GM21737 (cell line): ENCODE data around the gene C6orf47.

Experiments
- ATAC-seq: cut with Tn5 transposase; IDR thresholded peaks from one replicate; pipeline ENCODE4 v1.9.1; 2021; ENCODE audit warnings: mild to moderate bottlenecking, moderate library complexity; ENCODE audit not compliant: unreplicated experiment

The C6orf47 gene

DNA sequence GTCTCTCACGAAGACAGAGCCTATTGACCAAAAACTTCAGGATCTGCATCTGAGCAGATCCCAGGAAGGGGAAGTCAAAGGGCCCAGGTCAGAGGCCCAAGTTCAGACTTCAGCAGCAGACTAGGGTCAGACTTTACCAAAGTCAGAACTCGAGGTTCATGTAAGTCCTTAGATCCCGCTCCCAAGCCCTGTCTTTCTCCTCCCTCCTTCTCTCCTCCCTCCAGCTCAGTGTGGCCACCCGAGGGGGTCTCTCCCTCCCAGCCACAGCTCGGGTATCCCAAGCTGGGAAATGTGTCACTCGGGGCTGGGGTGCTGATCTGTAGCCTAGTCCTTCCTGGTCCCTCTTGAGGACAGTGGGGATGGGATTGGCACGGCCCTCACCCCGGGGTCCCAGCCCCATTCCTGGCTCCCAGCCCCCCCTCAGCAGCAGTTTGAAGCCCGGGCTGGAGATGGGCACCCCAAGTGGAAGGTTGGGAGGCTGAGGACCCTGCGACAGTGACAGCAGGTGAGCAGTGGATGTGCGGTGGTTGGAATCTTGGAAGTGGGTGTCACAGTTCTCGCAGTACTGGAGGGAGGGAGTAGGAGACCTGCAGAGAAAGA is 1.6 kb upstream of the C6orf47 start:
- ATAC-seq = no peak

GRCh38 chr6:31661262-31662123 is 915 bp upstream of the C6orf47 start:
- ATAC-seq = no peak

DNA sequence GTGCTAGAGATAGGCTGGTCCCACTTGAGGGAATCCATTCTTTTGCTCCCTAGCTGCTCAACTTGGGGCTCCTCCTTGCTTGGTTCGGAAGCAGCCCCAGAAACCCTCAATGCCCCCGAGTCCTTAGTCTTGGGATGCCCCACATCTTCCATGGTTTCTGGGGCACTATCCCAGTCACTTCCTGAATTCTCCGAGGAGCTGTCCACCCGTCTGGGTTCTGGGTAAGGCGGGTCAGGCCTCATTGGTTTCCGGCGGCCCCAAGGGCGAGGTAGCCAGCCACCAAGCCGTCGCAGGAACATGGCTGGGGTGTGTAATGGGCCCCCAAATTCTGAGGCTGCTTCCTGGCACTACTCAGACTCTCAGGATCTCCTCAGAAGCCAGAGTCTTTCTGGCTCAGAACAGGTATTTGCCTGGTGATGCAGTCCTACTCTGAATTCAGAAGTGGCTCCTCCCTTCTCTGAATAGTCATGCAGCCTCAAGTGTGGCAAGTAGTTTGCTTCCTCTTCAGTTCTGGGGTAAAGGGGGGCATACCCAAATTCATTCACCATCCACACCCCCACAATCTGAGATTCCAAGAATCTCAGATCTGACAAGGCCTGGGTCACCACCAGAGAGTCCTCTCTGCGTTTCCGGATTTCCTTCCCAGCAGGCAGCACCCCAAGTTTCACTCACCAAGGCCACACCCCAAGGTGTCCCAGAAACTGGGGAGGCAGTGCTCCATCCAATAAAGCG is 763 bp downstream of the C6orf47 start:
- ATAC-seq = no peak

DNA sequence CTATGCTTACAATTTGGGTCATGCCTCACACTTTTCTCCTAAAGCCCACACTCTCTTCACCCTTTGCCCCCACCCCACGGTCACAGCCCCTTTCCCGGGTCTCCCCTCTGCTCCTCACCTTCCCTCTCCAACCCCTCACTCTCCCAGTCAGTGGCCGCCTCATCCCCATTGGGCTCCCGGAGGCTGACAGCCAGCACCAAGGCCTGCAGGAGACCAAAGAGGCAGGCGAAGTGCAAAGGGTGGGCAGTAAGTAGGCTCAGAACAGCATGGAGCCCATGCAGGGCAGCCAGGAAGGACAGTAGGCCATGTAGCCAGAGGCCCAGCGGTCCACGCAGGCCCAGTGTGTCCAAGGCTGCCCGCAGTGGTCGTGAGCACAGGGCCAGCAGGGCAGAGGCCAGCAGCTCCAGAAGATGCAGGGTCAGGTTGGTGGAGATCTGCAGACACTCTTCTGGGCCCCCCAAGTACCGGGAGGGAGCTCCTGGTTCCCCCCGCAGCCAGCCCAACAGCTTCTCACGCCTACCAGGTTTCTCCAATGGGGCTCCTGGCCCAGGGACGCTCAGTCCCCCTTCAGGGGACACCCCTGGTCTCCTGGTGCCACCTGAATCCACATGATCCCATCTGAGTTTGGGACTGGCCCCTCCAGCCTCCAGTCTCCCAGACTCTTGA is 1.5 kb downstream of the C6orf47 start:
- ATAC-seq = no peak

- ATAC-seq = no peak
These were observed 2.4 kb downstream of the C6orf47 start for GRCh38 chr6:31658158-31658688.

GRCh38 chr6:31657406-31658157 is 3.0 kb downstream of the C6orf47 start:
- no peak for ATAC-seq

DNA sequence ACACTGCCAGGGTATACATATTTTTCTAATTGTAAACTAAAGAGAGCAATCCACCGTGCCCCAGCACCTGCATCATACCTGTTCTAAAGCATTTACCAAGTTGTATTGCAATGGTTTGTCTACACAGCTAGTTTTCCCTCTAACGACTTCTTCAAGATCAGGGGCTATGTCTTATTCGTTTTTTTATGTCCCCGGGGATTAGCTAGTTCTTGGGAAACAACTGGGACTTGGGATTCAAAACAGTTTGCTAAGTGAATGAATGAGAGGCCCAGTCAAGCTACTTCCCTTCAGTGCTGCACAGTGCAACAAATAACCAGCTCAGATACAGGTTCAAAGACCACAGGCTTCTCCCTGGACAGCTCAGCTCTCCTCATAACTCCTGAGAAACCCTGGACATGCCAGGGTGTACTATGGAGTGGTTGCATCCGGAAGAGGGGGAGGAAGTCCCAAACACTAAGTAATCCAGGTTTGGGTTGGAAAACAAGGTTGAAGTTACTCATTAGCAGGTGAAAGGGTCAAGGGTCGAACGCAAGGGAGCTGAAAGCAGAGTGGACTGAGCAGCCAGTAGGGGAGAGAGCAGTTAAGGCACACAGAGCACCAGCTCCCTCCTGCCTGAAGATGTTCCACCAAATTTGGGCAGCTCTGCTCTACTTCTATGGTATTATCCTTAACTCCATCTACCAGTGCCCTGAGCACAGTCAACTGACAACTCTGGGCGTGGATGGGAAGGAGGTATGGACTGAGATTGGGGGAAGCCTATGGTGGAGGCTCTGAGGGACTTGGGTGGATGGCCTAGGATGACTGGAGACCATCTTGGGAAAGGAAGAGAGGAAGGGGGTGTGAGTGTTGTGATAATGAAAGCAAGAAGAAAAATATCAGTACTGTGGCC is 5.0 kb downstream of the C6orf47 start, which contains the start of gene APOM:
TSS of gene APOM (plus strand) at position 546 of the 889 bp plus-strand sequence. CDS start at position 619, 73 bp downstream.
- ATAC-seq = no peak

- no peak for ATAC-seq
These were observed 5.8 kb downstream of the C6orf47 start for GRCh38 chr6:31654574-31655348.

DNA sequence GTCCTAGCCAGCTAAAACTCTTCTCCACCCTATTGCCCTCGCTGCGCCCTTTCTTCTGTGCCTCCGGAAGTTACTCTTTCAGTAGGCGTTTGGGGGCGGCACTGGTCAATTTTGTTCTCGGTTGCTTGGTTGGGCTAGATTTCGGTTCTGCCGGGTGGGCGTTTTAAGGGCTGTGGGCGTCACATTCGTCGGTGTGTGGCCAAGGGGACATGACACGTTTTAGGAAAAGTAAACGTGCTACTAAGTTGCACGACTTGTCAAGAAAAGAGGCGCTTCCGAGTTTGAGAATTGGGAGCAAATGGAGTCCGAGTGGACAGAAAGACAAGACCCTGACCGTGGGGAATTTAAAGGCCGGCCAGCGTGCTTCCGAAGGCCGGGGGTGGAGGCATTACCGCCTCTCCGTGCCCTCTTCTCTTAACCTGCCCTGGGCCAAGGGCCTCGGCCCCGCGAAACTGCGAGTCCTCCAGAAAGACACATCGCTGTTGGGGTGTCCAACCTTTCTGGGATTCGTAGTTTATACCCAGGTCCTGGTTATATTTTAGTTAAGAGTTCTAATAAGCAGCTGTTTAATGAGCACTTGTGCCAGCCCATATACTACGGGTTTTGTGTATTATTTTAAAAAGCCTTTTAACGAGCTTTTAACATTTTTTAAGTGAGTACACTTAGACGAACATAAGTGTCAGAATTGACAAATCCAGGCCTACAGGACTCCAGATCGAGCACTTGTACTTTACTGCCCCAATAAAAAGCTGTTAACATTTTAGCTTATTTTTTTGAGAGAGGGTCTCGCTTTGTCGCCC is 7.5 kb downstream of the C6orf47 start:
- peak; percentile 48 for ATAC-seq

DNA sequence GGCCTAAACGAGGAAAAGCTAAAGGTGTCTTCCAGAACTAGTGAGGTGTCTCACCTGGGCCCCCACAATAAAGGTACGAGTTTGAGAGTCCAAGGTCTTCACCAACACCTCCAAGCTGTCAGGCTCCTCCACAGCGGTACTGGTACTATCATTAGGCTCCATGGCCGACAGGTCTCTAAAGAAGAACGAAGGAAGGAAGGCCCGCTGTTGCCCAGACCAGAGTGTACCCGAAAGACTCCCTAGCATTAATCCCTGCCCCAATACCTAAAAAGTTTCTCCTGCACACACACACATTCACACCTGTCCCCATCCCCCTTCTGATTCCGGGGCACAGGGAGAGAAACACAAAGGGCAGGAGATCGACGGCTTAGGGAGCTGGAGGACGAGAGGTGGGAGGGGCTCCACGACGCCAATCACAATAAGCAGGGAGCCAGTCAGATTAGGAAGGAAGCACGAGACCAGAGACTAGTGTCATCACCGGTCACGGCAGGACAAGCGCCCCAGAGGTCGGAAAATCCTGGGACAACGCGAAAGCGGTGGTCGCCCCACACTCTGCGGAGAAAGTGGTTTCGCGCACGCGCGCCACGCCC is 8.9 kb downstream of the C6orf47 start:
- ATAC-seq = peak; percentile 28

GRCh38 chr6:31645325-31645724 is 15.3 kb downstream of the C6orf47 start:
- no peak for ATAC-seq

GRCh38 chr6:31643818-31644454 is 16.6 kb downstream of the C6orf47 start:
- ATAC-seq = no peak

- no peak for ATAC-seq
These were observed 17.6 kb downstream of the C6orf47 start for GRCh38 chr6:31642798-31643570.

GRCh38 chr6:31641370-31641769 is 19.2 kb downstream of the C6orf47 start:
- ATAC-seq = no peak

GRCh38 chr6:31640612-31641011 is 20.0 kb downstream of the C6orf47 start:
- ATAC-seq = no peak

- ATAC-seq = no peak
These were observed 21.1 kb downstream of the C6orf47 start for GRCh38 chr6:31639449-31639861.
